ENCODE measurements around the gene CD55. TPM values are rescaled to one million over a fixed set of nuclear protein-coding genes. Genes with fewer than 3 reads are reported as not detected.

CD55 gene
- total RNA-seq = 100 to 1,000 TPM in 2 of 4 donors, 10 to 100 TPM in 2; 75.2 to 428 (median 110) TPM

- Histone ChIP-seq H3K4me3 (peak within 1 kb of the TSS; percentile 82 to 99 (median 95)), H3K36me3 (peaks cover 0 to 33% of the 10 kb centered on the region in 2 donors), H3K9me3 (no peaks in the 10 kb centered on the region), H3K27ac (peak within 1 kb of the TSS; percentile 96 to 100 (median 98)), H3K4me1 (peaks cover 17 to 22% of the 10 kb centered on the region in 2 donors), H3K27me3 (no peaks in the 10 kb centered on the region)
- intact Hi-C loops (cut with DNase I; ENCODE audit: low total_unique reads) (loop anchor here (1.0 to 5.0 kb wide), 3 partner anchors 25 to 269 kb away; partner anchors contain the start of genes PFKFB2 and YOD1), in situ Hi-C loops (cut with MboI; ENCODE audit: low sequenced_read_pairs in 4 of 4) (loop anchor here in 1 of 4 donors (25.0 kb wide), 1 partner anchor 609 kb away; no protein-coding TSS in a partner anchor)
- peak; percentile 89 to 91 for ATAC-seq
- DNase-seq = peak; percentile 97 to 98
- TF ChIP-seq CTCF (IDR thresholded peaks at IDR 0.05 in 4 of 5, conservative IDR thresholded peaks at IDR 0.05 in 1 of 5) (peak in 3 of 5 experiments; percentile 30 to 32 (median 31)), POLR2A (IDR thresholded peaks at IDR 0.05) (peak; percentile 96 to 97)
Observed at GRCh38 chr1:207321079-207321789, at the start of gene CD55. TSS of gene CD55 (plus strand) at chr1:207321678. CDS start at chr1:207321766, 88 bp downstream.

GRCh38 chr1:207274882-207275281, 46.6 kb upstream of the CD55 start:
- TF ChIP-seq POLR2A (IDR thresholded peaks at IDR 0.05) = no peak
- TF ChIP-seq CTCF (IDR thresholded peaks at IDR 0.05 in 4 of 5, conservative IDR thresholded peaks at IDR 0.05 in 1 of 5) = no peak
- H3K27me3 ChIP-seq = no peaks in the 10 kb centered on the region
- no peak for DNase-seq
- no peak overlapping the region for H3K27ac ChIP-seq
- intact Hi-C loops (cut with DNase I; ENCODE audit: low total_unique reads) (no loop called here), in situ Hi-C loops (cut with MboI; ENCODE audit: low sequenced_read_pairs in 4 of 4) (loop anchor here in 1 of 4 donors (25.0 kb wide), 1 partner anchor 137 kb away; no protein-coding TSS in a partner anchor)
- no peak for ATAC-seq
- no peaks in the 10 kb centered on the region for H3K36me3 ChIP-seq
- no peaks in the 10 kb centered on the region for H3K9me3 ChIP-seq
- H3K4me1 ChIP-seq = peaks cover 0 to 3% of the 10 kb centered on the region in 2 donors
- H3K4me3 ChIP-seq = no peak overlapping the region

GRCh38 chr1:207276465-207276864, 45.0 kb upstream of the CD55 start:
- no peaks in the 10 kb centered on the region for H3K9me3 ChIP-seq
- in situ Hi-C loops (cut with MboI; ENCODE audit: low sequenced_read_pairs in 4 of 4) = no loop called here
- no peak overlapping the region for H3K4me3 ChIP-seq
- DNase-seq (no peak), ATAC-seq (no peak)
- intact Hi-C loops (cut with DNase I; ENCODE audit: low total_unique reads) = no loop called here
- H3K27ac ChIP-seq = no peak overlapping the region
- H3K36me3 ChIP-seq = no peaks in the 10 kb centered on the region
- TF ChIP-seq POLR2A (IDR thresholded peaks at IDR 0.05) (no peak), CTCF (IDR thresholded peaks at IDR 0.05 in 4 of 5, conservative IDR thresholded peaks at IDR 0.05 in 1 of 5) (no peak)
- H3K4me1 ChIP-seq = peaks cover 0 to 6% of the 10 kb centered on the region in 2 donors
- H3K27me3 ChIP-seq = no peaks in the 10 kb centered on the region

- no peak overlapping the region for H3K27ac ChIP-seq
- in situ Hi-C loops (cut with MboI; ENCODE audit: low sequenced_read_pairs in 4 of 4) = no loop called here
- TF ChIP-seq CTCF (IDR thresholded peaks at IDR 0.05 in 4 of 5, conservative IDR thresholded peaks at IDR 0.05 in 1 of 5) = no peak
- no peak for TF ChIP-seq POLR2A (IDR thresholded peaks at IDR 0.05)
Observed at GRCh38 chr1:207277241-207277640, 44.2 kb upstream of the CD55 start.

More at GRCh38 chr1:207277241-207277640, 44.2 kb upstream of the CD55 start:
- Histone ChIP-seq H3K4me3 (no peak overlapping the region), H3K36me3 (no peaks in the 10 kb centered on the region), H3K4me1 (peaks cover under 1 to 6% of the 10 kb centered on the region in 2 donors), H3K27me3 (no peaks in the 10 kb centered on the region), H3K9me3 (no peaks in the 10 kb centered on the region)
- intact Hi-C loops (cut with DNase I; ENCODE audit: low total_unique reads) = no loop called here
- ATAC-seq (no peak), DNase-seq (no peak)

Measured in gastrocnemius medialis (tissue), 4 donors.